OCI-LY7 (cell line): ENCODE data around the gene CDKL1.

Source experiments
- EZH2phosphoT487 ChIP-seq: fragments of 200-600 bp; sonication (generic); IDR thresholded peaks from 2 replicates; pipeline ENCODE4 v1.6.1; 2018; ENCODE audit warnings: low read depth, borderline replicate concordance, mild to moderate bottlenecking, mixed run types, antibody characterized with exemption, low read length, moderate library complexity, mixed read lengths
- TF ChIP-seq, protein P1 (sequence below): fragments of 200-600 bp; sonication (generic); conservative IDR thresholded peaks from 2 replicates; pipeline ENCODE4 v1.5.1; 2014; ENCODE audit warnings: mild to moderate bottlenecking, antibody characterized with exemption, low read length, moderate library complexity, mixed read lengths

GRCh38 chr14:50348933-50349332 is 47.7 kb downstream of the CDKL1 start:
- TF ChIP-seq, protein P1, sequence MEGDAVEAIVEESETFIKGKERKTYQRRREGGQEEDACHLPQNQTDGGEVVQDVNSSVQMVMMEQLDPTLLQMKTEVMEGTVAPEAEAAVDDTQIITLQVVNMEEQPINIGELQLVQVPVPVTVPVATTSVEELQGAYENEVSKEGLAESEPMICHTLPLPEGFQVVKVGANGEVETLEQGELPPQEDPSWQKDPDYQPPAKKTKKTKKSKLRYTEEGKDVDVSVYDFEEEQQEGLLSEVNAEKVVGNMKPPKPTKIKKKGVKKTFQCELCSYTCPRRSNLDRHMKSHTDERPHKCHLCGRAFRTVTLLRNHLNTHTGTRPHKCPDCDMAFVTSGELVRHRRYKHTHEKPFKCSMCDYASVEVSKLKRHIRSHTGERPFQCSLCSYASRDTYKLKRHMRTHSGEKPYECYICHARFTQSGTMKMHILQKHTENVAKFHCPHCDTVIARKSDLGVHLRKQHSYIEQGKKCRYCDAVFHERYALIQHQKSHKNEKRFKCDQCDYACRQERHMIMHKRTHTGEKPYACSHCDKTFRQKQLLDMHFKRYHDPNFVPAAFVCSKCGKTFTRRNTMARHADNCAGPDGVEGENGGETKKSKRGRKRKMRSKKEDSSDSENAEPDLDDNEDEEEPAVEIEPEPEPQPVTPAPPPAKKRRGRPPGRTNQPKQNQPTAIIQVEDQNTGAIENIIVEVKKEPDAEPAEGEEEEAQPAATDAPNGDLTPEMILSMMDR, result no peak
- TF ChIP-seq EZH2phosphoT487, result no peak
